GM15510 (cell line): ENCODE measurements around the gene YIPF1.

Experiments used
- POLR2A ChIP-seq: IDR thresholded peaks from 3 replicates; pipeline ENCODE4 v1.6.1; 2011; ENCODE audit warnings: borderline replicate concordance; ENCODE audit not compliant: insufficient read length; ENCODE audit errors: extremely low read depth

Gene YIPF1

DNA sequence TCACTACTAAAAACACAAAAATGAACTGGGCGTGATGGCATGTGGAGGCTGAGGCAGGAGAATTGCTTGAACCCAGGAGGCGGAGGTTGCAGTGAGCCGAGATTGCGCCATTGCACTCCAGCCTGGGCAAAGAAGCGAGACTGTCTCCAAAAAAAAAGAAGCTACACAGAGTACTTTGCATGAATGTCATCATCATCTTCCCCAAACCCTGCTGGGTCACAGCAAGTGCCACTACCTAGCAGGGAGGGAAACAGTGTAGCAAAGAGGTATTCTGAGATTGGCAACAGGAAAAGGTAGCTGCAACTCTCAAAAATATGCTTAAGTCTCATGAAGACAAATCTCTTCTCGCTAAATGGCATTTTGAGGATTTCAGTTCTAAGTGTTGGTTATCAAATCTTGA lies 64.3 kb downstream of the YIPF1 start:
- no peak for TF ChIP-seq POLR2A

DNA sequence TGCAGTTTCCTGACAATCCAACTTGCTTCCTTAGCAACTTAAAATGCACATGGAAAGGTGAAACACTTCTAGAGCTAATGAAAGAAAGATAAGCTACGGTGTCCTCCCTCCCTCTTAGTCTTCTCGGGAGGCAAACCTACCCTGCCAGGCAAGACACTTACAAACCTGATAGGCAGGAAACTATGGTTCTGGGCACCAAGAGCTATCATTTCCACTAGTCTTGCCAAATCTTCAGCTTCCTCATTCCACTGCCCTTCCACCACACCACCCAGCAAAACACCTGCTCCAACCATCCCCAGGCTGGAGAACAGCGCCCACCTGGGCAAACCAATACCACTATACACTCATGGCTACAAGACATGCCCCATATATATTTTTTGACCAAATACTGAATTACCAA lies 66.7 kb downstream of the YIPF1 start:
- no peak for TF ChIP-seq POLR2A

DNA sequence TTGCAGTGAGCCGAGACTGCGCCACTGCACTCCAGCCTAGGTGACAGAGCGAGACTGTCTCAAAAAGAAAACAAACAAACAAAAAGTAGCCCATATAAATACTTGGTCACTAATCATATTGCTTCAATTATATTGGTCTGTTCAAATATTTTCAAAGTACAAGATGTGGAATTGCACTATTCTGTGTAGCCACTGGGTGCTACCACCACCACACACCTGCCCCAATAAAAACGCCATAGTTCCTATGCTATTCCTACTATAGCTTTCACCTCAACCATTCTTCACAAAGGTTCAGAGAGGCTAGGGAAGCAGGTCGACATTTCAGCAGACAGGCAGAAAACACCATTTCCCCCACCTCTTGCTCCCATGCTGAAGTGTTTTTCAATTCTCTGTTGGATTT lies 68.2 kb downstream of the YIPF1 start:
- no peak for TF ChIP-seq POLR2A

DNA sequence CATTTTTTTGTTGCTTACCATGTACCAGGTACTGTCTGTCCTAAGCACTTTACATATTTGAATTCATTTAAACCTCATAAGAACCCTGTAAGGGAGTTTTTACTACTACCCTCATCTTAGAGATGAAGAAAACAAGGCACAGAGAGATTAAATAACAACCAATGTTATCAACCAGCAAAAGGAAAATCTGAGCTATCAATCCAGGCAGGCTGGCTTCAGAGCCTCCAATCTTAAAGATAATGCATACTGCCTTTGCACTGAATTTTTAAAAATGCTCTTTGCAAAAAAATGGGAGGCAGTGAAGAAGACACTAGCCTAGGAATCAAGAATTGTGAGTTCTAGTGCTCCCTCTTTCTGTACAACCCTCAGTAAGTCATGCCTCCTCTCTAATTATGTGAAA lies 70.2 kb downstream of the YIPF1 start:
- no peak for TF ChIP-seq POLR2A

DNA sequence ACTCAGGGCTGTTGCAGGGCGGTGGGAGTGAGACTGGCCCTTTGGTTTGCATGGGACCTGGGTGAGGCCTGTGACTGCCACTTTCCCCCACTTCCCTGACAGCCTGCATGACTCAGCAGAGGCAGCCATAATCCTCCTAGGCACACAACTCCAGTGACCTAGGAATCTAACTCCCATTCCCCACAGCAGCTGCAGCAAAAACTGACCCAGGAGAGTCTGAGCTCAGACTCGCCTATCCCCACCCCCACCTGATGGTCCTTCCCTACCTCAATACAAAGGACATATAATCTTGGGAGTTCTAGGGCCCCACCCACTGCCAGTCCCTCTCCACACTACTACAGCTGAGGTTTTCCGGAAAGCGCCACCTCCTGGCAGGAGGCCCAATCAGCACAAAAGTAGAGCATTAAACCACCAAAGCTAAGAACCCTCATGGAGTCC lies 78.2 kb downstream of the YIPF1 start:
- no peak for TF ChIP-seq POLR2A

DNA sequence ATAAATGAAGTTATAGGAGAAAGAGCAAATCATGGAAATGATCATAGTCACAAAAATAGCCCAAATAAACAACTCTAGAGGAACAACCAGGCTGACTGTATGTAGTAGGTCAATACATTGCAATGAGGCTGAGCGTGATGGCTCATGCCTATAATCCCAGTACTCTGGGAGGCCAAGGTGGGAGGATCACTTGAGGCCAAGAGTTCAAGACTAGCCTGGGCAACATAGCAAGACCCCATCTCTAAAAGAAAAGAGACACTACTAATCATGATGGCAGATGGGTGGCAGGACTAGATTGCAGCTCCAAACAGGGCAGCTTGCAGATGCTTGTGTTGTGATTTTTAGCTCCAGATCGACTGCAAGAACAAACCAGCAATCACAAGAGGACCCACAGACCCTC lies 79.1 kb downstream of the YIPF1 start:
- TF ChIP-seq POLR2A: no peak

DNA sequence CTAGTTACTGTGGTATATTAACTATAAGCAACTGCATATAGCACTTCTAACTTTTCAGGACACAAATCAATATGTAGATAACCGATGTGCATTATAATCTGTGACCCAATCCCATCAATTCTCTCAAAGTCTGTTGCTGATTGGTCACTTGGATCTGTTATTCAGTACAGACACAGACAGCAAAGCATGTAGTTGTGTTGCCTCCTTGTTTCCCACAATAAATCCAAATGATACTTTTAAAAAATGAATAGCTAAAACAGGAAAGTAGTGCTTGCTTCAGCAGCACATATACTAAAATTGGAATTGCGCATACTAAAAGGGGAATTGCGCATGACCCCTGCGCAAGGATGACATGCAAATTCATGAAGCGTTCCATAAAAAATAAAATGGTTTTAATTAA lies 79.6 kb downstream of the YIPF1 start:
- TF ChIP-seq POLR2A: no peak

DNA sequence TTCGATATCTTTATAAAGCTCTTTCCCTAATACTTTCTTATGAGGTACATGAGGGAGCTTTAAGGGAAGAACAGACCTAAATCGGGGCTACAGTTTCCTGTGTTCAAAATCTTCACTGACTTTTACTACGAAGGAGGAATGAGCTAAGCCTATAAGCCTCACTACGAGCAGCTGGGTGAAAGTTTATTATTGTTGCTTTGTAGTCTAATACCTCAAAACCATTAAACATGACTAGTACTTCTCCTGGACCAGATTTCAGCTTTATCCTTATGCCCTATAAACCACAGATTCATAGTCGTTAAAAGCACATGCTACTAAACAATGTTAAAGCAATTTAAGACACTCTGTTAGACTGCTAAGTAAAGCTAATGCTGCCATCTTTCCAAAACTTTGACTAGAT lies 81.7 kb downstream of the YIPF1 start:
- TF ChIP-seq POLR2A: no peak

DNA sequence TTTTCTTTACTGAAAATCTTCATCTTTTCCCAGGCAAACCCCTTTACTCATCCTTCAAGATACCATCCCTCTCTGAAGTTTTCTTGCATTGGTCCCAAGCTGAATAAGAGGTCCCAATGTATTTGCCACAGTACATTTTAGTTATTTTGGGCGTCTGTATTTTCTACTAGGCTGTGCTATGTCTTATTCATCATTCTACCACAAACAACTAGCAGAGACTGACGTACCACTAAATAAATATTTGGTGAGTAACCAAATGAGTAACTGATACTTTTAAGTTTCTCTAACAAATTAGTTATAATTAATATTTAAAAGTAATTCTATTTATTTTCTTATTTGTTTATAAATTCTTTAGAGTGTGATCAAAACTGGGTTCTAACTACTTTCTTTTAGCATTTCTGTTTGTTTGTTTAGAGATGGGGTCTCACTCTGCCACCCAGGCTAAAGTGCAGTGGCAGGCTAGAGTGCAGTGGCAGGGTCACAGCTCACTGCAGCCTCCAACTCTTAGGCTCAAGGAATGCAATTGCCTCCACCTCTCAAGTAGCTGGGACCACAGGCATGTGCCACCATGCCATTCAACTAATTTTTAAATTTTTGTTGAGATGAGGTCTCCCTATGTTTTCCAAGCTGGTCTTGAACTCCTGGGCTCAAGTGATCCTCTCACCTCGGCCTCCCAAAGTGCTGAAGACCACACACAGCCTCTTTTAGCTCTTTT lies 84.6 kb downstream of the YIPF1 start:
- no peak for TF ChIP-seq POLR2A

DNA sequence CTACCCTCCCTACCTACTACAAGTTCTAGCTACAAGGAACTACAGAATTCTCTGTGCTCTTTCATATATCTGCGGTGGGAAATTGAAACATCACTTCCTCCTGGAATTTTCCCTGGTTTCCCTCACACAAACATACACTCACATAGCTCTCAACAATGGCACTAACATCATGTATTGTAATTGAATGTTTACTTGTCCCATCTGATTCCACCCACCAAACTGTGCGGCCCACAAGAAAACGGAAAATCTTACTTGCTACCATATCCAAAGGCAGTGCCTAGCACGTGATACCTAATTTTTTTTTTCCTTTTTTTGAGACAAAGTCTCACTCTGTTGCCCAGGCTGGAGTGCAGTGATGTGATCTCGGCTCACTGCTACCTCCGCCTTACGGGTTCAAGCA lies 85.4 kb downstream of the YIPF1 start:
- no peak for TF ChIP-seq POLR2A
